Superior temporal gyrus (tissue), 1 donor: ENCODE measurements around the gene KHSRP.
"Not testable (repeated sequence)": the region's sequence is repeated elsewhere in the genome, so short reads cannot be mapped to it uniquely, and the experiment has no call there.

ENCODE experiments used
- DNase-seq: peaks from one replicate; pipeline ENCODE4 v3.0.0-alpha.2; 2016; ENCODE audit errors: extremely low spot score

KHSRP gene

GRCh38 chr19:6418562-6418932 is 6.1 kb downstream of the KHSRP start:
- DNase-seq = no peak

- peak; percentile 58 for DNase-seq
Measured at GRCh38 chr19:6417713-6418561, 6.7 kb downstream of the KHSRP start.

- DNase-seq = no peak
Measured at GRCh38 chr19:6416658-6417405, 7.8 kb downstream of the KHSRP start.

- DNase-seq = no peak
Measured at GRCh38 chr19:6415591-6416190, 8.9 kb downstream of the KHSRP start.

- DNase-seq = no peak
Measured at GRCh38 chr19:6414793-6415590, 9.6 kb downstream of the KHSRP start.

DNA sequence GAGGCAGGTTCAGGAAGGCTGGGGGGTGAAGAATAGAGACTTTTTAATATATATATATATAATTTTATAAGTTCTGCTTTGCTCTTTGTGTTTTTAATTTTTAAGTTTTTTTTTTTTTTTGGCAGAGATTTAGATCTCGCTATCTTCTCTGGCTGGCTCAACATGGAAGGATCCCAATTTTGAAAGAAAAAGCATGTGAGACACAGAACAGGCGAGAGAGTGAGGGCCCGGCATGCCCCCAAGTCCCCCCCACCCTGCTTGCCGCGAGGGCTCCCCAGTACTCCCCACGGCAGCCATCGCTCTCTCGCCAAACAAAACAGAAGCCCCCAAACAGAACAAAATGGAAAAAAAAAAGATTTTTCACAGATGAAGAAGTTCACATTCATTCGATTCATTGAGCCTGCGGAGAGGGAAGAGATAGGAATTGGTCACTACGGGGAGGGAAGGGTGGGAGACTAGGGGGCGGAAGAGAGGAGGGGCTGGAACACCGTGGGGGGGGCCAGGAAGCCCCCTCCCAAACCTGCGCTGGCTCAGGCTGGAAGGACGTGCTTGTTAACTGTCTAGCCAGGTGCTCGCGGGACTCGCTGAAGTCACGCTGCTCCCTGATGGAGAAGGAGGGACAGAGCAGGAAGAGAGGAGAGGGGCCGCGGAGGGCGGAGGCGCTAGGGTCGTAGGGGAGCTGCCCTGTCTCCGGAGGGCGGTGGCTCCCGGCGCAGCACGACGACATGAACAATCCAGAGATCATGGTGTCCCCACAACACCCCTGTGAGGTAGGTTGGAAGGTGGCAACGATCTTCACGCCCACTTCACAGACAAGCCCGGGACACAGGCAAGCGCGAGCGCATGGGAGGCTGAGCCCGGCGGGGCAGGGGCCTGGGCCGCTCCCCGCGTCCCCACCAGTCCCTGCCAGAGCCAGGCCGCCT is 10.6 kb downstream of the KHSRP start:
- DNase-seq = no peak

DNA sequence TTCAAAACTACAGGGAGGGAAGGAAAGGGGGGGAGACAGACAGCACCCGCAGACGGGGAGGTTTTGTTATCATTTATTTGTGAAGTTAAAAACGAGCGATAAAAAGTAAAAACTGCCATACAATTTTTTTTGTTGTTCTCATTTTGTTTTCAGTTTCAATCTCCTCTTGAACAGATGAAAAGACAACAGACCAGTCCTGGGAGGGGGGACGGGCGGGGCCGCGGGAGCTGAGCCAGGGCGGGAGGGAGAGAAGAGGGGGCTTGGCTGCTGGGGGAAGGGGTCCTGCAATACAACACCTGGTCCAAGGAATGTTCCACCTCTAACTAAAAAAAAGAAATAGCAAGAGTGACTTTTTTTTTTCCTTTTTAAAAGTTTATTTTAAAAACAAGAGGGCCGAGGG is 11.3 kb downstream of the KHSRP start:
- no peak for DNase-seq

DNA sequence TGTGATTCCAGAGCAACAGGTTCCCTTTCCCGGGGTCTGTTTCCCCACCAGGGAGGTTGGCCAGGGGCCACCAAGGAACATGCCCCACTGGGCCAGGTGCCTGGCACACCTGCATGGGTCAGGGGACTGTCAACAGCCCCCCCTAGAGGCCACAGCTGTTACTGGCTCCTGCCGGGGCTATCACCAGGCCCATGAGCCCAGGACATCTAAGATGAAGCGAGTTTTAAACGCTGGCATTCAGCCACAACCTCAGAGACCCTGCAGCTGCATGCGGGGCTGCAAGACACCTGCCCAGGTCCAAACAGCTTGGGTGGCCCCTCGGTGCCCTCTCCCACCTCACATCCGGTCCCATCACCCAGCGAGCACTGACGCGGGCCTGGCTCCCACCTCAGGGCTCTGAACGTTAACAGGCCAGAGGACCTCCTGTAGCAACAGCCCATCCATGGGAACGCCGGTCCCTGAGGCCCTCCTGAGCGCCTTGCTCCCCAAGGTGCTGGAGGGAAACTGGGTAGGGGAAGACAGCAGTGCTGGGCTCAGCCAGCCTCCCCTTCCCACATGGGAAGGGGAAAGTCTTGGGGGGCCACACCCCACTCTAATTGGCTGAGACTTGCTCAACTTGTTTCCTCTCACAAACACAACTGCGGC is 12.0 kb downstream of the KHSRP start:
- no peak for DNase-seq

- DNase-seq = no peak
Measured at GRCh38 chr19:6412061-6412446, 12.6 kb downstream of the KHSRP start.

DNA sequence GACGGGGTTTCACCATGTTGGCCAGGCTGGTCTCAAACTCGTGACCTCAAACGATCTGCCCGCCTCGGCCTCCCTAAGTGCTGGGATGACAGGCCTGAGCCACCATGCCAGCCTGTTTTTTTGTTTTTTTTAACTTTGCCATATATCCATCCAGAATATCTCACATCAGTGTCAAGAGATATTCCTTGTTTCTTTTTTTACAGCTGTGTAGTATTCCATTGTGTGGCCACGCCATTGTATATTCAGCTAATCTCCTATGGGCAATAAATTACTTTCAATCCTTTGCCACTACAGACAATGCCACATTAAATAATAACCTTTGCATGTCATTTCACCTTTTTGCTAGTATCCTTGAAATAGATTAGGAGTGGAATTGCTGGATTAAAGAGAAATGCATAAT is 15.3 kb downstream of the KHSRP start:
- no peak for DNase-seq

GRCh38 chr19:6406401-6406800 is 18.2 kb downstream of the KHSRP start:
- DNase-seq = no peak

- peak; percentile 86 for DNase-seq
Measured at GRCh38 chr19:6402837-6403608, 21.6 kb downstream of the KHSRP start.

DNA sequence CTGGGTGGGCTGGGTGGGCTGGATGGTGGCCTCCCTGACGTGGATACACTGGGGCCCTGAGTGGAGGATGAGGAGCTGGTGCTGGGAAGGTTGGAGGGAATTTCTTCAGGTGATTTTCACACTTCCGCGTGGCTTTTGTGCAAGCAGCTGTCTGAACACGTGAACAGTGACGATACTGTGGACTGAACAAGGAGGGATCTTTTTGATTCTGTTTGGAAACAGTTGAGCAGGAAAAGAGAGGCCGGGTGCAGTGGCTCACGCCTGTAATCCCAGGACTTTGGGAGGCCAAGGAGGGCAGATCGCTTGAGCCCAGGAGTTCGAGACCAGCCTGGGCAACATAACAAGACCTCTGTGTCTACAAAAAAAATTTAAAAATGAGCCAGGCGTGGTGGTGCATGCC is 22.6 kb downstream of the KHSRP start:
- no peak for DNase-seq

DNA sequence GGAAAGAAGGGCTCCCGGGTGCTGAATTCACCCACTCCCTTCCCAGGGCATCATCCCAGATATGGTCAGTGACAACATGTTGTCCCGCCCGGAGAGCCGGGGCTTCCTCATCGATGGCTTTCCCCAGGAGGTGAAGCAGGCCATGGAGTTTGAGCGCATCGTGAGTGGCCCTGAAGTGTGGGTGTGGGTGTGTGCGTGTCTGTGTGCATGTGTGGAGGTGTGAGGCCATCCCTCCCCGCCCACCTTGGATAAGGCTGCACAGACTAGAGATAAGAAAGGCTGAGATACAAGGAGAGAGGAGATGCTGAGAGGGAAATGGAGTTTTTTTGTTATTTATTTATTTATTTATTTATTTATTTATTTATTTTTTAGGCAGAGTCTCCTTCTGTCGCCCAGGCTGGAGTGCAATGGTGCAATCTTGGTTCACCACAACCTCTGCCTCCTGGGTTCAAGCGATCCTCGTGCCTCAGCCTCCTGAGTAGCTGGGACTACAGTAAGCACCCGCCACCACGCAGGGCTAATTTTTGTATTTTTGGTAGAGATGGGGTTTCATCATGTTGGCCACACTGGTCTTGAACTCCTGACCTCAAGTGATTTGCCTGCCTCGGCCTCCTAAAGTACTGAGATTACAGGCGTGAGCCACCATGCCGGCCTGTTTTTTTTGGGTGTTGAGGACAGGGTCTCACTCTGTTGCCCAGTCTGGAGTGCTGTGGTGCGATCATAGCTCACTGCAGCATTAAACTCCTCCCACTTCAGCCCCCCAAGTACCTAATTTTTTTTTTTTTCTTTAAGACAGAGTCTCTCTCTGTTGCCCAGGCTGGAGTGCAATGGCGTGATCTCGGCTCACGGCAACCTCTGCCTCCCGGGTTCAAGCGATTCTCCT is 24.3 kb downstream of the KHSRP start:
- DNase-seq = not testable (repeated sequence)

DNA sequence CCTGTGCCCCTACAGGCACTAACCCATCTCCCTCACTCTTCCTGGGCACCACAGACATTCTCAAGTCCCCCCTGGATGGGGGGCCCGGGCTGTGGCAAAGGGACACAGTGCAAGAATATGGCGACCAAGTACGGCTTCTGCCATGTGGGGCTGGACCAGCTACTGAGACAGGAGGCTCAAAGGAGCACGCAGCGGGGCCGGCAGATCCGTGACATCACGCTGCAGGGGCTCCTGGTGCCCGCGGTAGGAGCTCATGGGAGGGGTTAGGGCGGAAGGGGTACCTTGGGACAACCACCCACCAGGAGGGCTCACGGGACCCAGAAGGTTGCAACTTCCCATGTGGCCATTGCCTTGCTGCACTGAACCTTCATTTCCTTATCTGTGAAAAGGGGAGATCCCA is 28.3 kb downstream of the KHSRP start:
- DNase-seq = no peak

- DNase-seq = no peak
Measured at GRCh38 chr19:6394831-6395230, 29.8 kb downstream of the KHSRP start.

DNA sequence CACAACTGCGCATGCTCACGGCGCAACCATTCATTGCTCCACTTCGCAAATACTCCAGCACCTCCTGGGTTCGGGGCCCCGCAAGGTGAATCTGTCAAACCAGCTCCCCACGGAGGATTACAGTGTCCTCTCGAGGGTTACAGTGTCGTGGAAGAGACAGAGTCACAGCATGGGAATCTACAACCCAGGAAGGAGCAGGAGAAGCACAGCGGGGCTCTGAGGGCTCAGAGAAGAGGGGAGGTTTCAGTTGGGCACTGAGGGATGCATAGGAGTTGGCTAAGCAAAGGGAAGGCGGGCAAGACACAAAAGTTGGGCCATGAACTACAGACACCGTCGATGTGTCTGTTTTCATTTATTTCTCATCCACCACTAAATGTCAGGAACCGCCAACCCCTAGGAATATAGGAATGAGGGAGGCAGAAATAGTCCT is 30.6 kb downstream of the KHSRP start:
- no peak for DNase-seq
